LNCAP (cell line): Measurements from ENCODE around the gene WDFY3.

Source experiments
- CTCF ChIP-seq: fragments of 450-650 bp; IDR thresholded peaks from 2 replicates; pipeline ENCODE4 v1.5.1; 2017; ENCODE audit warnings: mild to moderate bottlenecking

WDFY3 gene

GRCh38 chr4:84907145-84907544, 59.3 kb downstream of the WDFY3 start:
- TF ChIP-seq CTCF, result no peak

- no peak for TF ChIP-seq CTCF
Observed at GRCh38 chr4:84905646-84906045, 60.8 kb downstream of the WDFY3 start.

- no peak for TF ChIP-seq CTCF
Observed at GRCh38 chr4:84901740-84902281, 64.7 kb downstream of the WDFY3 start.

GRCh38 chr4:84901173-84901572, 65.3 kb downstream of the WDFY3 start:
- TF ChIP-seq CTCF, result no peak

- TF ChIP-seq CTCF, result no peak
Observed at GRCh38 chr4:84899616-84900015, 66.9 kb downstream of the WDFY3 start.

- no peak for TF ChIP-seq CTCF
Observed at GRCh38 chr4:84897516-84897915, 69.0 kb downstream of the WDFY3 start.

GRCh38 chr4:84895283-84895682, 71.2 kb downstream of the WDFY3 start:
- no peak for TF ChIP-seq CTCF

- no peak for TF ChIP-seq CTCF
Observed at GRCh38 chr4:84894621-84895020, 71.9 kb downstream of the WDFY3 start.
